DMS153 (cell line): Measurements from ENCODE around the gene RNF186.
"Not testable (repeated sequence)": the region's sequence is repeated elsewhere in the genome, so short reads cannot be mapped to it uniquely, and the experiment has no call there.

Experiments used
- DNase-seq: peaks from one replicate; lab custom pipeline; 2025; lab: John Stamatoyannopoulos, UW

The RNF186 gene

GRCh38 chr1:19793360-19794046 is 21.6 kb downstream of the RNF186 start:
- no peak for DNase-seq

DNA sequence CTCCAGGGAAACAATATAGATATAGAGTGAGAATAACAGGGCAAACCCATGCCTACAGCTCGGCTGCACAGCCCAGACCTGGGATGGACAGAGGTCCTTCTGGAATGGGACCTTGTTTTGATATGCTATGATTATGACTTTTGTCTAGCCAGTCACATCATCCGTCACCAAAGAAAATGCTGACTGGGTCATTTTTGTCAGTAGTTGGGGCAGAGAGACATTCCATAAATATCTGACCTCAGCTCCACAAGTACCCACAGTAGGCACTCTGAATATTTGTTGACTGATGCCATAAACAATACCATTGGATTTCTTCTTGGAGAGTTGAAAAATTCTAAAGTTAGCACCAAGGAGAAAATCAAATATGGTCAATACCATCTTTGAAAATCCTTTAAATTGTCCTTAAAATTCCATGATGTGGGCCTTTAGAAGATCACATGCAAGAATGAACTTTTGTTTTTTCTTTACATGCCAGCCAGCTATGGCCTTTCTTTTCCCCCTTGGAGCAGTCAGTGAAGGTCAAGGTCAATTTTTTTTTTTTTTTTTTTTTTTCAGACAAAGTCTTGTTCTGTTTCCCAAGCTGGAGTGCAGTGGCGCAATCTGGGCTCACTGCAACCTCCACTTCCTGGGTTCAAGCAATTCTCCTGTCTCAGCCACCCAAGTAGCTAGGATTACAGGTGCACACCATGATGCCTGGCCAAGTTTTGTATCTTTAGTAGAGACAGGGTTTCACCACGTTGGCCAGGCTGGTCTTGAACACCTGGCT is 22.7 kb downstream of the RNF186 start:
- no peak for DNase-seq

GRCh38 chr1:19790061-19790975 is 24.8 kb downstream of the RNF186 start:
- not testable (repeated sequence) for DNase-seq

- no peak for DNase-seq
These were observed 28.1 kb downstream of the RNF186 start for GRCh38 chr1:19786988-19787423.

GRCh38 chr1:19785660-19786059 is 29.4 kb downstream of the RNF186 start:
- no peak for DNase-seq

DNA sequence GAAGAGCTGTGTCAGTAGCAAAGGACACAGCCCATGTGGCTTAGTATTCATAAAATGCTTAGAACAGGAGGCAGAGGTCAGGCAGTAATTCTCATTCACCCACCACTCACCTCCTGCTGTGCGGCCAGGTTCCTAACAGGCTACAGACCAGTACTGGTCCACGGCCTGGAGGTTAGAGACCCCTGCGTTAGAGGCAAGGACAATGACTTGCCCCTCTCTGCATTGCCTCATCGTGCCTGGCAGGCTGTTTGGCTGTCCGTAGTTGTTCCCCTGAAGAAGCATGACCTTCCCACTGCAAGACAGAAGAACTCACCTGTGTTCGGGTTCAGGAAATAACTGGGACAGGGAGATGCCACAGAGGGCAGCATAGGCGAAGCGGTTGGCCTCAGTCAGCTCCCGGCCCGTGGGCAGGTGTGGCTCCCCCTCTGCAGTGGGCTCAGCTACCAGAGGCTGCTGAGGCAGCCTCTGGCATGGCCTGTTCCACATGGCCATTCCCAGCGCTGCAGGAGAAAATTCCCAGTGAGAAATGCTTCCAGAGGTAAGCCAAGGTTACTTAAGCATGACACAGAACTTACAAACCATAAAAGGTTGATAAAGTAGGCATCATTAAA is 34.7 kb downstream of the RNF186 start:
- DNase-seq = no peak

GRCh38 chr1:19776933-19777332 is 38.1 kb downstream of the RNF186 start:
- DNase-seq = no peak

DNA sequence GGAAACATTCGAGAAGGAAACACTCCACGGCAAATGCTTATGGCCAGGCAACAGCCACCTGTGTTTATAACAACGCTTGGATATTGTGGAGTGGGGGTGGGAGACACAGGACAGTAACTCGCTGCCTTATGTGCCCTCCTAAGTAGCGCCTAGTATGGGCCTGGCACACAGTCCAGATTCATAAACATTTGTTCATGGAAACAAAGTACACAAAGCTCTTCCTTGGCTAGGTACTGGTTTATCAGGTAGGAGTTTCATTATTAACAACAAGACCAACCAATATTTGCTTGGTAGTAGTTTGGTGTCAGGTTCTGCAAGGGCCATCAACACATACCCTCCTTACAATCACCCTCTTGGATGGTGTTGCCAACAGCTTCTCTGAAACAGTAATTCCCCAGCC is 38.8 kb downstream of the RNF186 start:
- DNase-seq = peak; percentile 82

DNA sequence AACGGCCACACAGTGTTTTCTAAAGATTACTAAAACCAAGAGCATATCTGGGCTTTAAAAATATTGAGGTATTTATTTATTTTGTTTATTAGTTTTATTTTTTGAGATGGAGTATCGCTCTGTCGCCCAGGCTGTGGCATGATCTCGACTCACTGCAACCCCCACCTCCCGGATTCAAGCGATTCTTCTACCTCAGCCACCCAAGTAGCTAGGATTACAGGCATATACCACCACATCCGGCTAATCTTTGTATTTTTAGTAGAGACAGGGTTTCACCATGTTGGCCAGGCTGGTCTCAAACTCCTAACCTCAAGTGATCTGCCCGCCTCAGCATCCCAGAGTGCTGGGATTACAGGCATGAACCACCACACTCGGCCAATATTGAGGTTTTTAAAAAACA is 39.3 kb downstream of the RNF186 start:
- DNase-seq = no peak

DNA sequence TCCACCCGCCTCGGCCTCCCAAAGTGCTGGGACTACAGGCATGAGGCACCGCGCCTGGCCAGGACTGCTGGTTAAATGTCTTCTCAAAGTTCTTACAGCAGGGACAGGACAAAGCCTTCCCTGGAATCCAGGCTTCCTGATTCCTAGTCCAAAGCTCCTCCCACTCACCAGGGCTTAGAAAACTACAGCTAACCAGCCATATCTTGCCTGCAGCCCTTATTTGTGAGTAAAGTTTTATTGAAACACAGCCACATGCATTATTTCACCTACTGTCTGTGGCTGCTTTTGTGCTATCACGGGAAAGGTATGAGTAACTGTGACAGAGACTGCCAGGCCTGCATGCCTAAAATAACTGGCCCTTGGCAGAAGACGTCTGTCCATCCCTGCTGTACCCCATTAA is 39.8 kb downstream of the RNF186 start:
- no peak for DNase-seq

- DNase-seq = no peak
These were observed 40.8 kb downstream of the RNF186 start for GRCh38 chr1:19774180-19774785.

GRCh38 chr1:19773485-19773884 is 41.6 kb downstream of the RNF186 start:
- no peak for DNase-seq

DNA sequence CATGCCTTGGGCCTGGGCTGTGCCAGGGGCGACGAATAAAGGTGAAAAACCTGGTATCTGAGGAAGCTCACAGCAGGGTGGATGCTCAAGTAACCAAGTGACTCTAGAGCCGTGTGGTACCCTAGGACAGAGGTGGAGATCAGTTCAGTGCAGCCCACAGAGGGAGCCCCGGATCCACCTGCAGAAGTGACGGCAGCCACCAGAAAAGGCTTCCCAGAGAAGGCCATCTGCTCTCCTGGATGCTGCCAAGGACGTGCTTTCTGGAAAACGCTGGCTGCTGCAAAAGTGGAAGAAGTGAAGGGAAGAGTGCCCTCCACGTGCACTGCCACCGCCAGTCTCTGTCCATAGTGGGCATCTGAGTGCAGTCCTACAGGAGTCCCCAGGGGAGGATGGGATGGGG is 43.0 kb downstream of the RNF186 start:
- DNase-seq = no peak

DNA sequence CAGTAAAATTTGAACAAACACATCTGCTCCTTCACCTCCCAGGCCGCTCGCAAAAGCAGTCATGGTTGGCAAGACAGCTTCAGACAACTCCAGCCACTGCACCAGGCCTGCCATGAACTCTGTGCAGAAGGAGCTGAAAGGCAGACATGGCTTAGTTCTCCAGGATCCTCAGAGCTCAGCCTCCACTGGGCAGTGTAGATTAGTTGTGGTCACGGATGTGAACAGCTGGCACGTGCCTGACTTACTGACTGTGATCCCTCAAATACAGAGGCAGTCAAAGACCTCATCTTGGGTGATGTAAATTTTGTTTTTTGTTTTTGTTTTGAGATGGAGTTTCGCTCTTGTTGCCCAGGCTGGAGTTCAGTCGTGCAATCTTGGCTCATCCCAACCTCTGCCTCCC is 43.7 kb downstream of the RNF186 start:
- DNase-seq = no peak

GRCh38 chr1:19770436-19771190 is 44.5 kb downstream of the RNF186 start:
- DNase-seq = no peak

DNA sequence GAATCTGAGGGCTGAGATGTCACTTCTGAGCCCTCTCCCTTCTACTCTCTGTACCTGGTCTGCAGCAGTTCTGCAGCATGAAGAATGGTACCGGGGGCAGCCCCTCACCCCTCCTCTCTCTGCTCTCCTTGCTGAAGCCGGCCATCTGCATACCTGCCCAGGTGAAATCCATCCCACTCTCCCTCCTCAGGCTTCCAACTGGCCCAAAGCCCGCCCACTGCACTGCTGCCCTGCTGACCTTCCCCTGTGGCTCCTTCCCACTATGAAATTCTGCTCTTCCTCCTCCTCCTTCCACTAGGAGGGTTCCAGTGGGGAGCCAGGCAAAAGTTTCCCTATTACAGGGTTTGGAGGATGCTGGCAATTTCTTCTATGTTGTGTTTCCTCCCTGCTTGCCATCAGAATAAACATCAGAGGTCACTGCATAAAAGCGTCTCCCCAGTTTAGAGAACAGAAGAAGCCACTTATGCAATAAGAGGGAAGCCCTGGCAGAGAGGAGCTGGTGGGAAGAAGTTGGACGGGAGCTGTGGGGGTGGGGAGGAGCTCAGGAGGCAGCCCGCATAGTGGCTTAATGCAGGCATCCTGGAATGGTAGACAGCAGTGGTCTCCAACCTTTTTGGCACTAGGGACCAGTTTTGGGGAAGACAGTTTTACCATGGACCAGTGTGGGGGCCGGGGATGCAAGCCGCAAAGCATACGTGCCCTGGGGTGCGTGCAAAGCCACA is 45.7 kb downstream of the RNF186 start:
- no peak for DNase-seq

GRCh38 chr1:19768353-19769210 is 46.5 kb downstream of the RNF186 start:
- no peak for DNase-seq

GRCh38 chr1:19765623-19766022 is 49.5 kb downstream of the RNF186 start:
- DNase-seq = no peak

GRCh38 chr1:19764848-19765247 is 50.2 kb downstream of the RNF186 start:
- no peak for DNase-seq
